Nephron progenitor cell (in vitro differentiated cells): ENCODE measurements around the gene ALLC.

Experiments
- DNase-seq: peaks from one replicate; pipeline ENCODE4 v3.0.0; 2021
- H3K27ac Mint-ChIP-seq: 2 replicates; pipeline ENCODE4 v1.8.0; 2021; ENCODE audit warnings: mild to moderate bottlenecking, moderate library complexity, mixed read lengths
- H3K27me3 Mint-ChIP-seq: 2 replicates; pipeline ENCODE4 v1.8.0; 2021; ENCODE audit warnings: mild to moderate bottlenecking, low read depth, mixed read lengths; ENCODE audit not compliant: poor library complexity
- H3K36me3 Mint-ChIP-seq: 2 replicates; pipeline ENCODE4 v1.8.0; 2021; ENCODE audit warnings: low read depth, mixed read lengths
- H3K4me1 Mint-ChIP-seq: 2 replicates; pipeline ENCODE4 v1.8.0; 2021; ENCODE audit warnings: mixed read lengths
- H3K4me3 Mint-ChIP-seq: 2 replicates; pipeline ENCODE4 v1.8.0; 2021; ENCODE audit warnings: mild to moderate bottlenecking, moderate library complexity, mixed read lengths
- H3K9me3 Mint-ChIP-seq: 2 replicates; pipeline ENCODE4 v1.8.0; 2021; ENCODE audit warnings: mild to moderate bottlenecking, moderate library complexity, mixed read lengths
- TF ChIP-seq, protein P1 (sequence below): fragments of 200-600 bp; sonication (generic); IDR thresholded peaks from 2 replicates; pipeline ENCODE4 v1.5.0; 2021; ENCODE audit warnings: antibody characterized with exemption

ALLC gene

DNA sequence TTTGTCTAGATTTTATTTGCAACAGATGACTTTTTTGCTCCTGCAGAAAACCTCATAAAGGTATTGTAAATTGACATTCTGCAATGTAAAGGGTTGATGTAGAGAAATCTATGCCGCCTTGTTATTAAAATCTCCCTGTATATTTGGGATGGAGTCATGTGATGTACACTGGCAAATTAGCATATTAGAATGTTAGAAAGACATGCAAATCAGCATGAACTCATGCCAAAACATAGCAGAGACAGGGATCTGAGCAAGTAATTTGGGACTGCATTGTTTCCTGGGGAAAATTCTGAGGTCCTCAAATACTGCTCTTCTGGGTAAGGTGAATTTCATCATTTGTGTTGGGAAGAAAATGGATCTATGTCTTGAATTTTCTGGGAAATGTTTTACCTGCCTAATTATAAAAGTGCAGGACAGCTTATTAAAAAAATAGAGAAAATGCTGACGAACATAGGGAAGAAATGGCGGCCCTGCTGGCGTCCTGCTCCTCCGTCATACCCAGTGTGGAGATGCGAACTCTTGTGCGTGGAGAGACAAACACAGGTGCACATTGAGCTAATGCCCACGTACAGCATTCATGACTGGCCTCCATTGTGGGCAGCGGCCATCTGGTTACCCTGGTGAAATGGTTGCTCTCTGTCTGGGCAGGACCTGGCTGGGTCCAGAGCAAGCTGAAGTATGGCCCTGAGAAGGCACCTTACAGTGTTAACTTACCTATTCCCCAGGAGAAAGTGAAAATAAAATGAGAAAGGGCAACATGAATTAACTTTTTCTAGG is 16.3 kb downstream of the ALLC start:
- TF ChIP-seq, protein P1, sequence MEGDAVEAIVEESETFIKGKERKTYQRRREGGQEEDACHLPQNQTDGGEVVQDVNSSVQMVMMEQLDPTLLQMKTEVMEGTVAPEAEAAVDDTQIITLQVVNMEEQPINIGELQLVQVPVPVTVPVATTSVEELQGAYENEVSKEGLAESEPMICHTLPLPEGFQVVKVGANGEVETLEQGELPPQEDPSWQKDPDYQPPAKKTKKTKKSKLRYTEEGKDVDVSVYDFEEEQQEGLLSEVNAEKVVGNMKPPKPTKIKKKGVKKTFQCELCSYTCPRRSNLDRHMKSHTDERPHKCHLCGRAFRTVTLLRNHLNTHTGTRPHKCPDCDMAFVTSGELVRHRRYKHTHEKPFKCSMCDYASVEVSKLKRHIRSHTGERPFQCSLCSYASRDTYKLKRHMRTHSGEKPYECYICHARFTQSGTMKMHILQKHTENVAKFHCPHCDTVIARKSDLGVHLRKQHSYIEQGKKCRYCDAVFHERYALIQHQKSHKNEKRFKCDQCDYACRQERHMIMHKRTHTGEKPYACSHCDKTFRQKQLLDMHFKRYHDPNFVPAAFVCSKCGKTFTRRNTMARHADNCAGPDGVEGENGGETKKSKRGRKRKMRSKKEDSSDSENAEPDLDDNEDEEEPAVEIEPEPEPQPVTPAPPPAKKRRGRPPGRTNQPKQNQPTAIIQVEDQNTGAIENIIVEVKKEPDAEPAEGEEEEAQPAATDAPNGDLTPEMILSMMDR, result no peak
- Mint-ChIP-seq H3K27ac (no peak overlapping the region), H3K27me3 (peaks cover 19% of the 10 kb centered on the region), H3K4me1 (no peaks in the 10 kb centered on the region), H3K36me3 (no peaks in the 10 kb centered on the region), H3K9me3 (peaks cover 8% of the 10 kb centered on the region), H3K4me3 (no peak overlapping the region)
- no peak for DNase-seq

DNA sequence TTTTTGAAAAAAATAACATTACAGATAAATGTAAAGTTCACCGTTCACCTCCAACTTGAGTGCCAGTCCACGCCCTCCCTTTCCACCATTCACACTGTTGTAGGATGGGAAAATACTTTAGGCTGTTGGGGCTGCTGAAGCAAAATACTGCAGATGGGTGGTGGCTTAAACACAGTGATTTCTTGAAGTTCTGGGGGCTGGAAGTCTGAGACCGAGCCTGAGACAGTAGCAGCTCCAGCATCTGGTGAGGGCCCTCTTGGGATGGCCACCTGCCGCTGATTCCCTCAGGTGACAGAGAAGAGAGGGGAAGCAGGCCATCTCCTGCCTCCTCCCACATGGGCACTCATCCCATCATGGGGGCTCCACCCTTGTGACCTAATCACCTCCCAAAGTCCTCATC is 17.7 kb downstream of the ALLC start:
- Mint-ChIP-seq H3K27ac (no peak overlapping the region), H3K4me3 (no peak overlapping the region), H3K36me3 (no peaks in the 10 kb centered on the region), H3K27me3 (peaks cover 21% of the 10 kb centered on the region), H3K9me3 (no peaks in the 10 kb centered on the region), H3K4me1 (no peaks in the 10 kb centered on the region)
- TF ChIP-seq, protein P1, result no peak
- no peak for DNase-seq

DNA sequence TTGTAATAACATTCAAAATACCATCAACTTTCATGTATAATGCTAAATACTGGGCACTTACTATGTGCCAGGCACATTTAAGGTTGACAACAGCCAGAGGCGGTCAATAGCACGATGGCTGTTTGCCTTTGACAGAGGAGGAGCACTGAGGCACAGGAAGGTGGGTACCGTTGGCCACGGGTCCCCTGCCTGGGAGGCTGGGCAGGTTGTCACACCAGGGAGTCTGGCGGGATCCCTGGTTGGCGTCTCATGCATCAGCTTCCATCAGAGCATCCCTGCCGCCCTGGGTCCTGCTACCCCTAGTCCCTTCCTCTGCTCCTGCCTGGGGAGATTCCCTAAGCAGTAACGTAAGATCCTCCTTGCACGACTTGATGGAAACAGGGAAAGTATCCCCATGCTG is 19.4 kb downstream of the ALLC start:
- H3K4me3 Mint-ChIP-seq, result no peak overlapping the region
- no peak for DNase-seq
- H3K27me3 Mint-ChIP-seq, result peaks cover 21% of the 10 kb centered on the region
- H3K27ac Mint-ChIP-seq, result no peak overlapping the region
- TF ChIP-seq, protein P1, result no peak
- H3K4me1 Mint-ChIP-seq, result no peaks in the 10 kb centered on the region
- H3K36me3 Mint-ChIP-seq, result no peaks in the 10 kb centered on the region
- no peaks in the 10 kb centered on the region for H3K9me3 Mint-ChIP-seq

DNA sequence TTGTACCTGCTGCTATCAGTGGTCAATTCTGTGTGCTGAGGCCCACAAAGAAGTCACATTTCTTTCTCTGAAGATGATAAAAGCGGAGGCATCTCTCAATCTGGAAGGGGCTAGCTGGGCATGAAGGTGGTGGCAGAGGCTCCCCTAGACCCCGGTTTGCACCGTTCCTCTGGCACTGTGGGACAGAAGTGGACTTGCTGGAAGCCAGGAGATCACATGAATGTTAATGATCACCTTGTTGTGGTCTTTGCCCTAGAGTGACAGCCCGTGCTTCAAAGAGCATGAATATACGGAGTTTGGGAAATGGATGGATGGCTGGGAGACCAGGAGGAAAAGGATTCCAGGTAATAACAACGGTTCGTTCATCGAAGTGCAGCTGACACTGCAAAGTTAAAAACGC is 20.2 kb downstream of the ALLC start:
- Mint-ChIP-seq H3K9me3 (no peaks in the 10 kb centered on the region), H3K36me3 (no peaks in the 10 kb centered on the region), H3K4me1 (no peaks in the 10 kb centered on the region), H3K27ac (no peak overlapping the region), H3K27me3 (peaks cover 21% of the 10 kb centered on the region), H3K4me3 (no peak overlapping the region)
- no peak for DNase-seq
- TF ChIP-seq, protein P1, result no peak

DNA sequence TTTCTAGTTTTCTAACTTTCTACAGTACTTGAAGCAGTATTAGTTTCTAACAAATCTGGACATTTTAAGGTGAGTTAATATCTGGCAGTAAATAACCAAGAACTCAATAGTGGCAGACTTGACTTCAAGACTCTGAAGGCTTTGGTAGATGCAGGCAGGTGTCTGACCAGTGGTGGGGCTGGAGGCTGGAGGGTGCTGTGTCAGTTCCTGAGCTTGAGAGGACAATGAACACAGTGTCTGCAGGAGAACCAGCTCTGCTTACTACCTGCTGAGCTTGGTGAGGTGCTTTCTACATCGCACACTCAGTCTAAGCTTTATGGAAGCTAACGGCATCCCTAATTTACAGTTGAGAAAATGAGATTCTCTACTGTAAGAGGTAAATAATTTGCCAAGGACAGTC is 21.2 kb downstream of the ALLC start:
- Mint-ChIP-seq H3K36me3 (no peaks in the 10 kb centered on the region), H3K4me3 (no peak overlapping the region), H3K27me3 (peaks cover 16% of the 10 kb centered on the region), H3K27ac (no peak overlapping the region), H3K9me3 (no peaks in the 10 kb centered on the region), H3K4me1 (no peaks in the 10 kb centered on the region)
- DNase-seq, result no peak
- TF ChIP-seq, protein P1, result no peak
